ENCODE measurements around the gene ARHGEF19. TPM values are rescaled to one million over a fixed set of nuclear protein-coding genes. Genes with fewer than 3 reads are reported as not detected.

The ARHGEF19 gene
- total and polyA plus RNA-seq, 11 donors = 0.97 to 3.8 (median 2.3) TPM

GRCh38 chr1:16249596-16250241 lies 37.3 kb upstream of the ARHGEF19 start:
- WGBS, 4 donors = 64 to 80% (median 72%) methylated on average over 3 of the region's 3 CpGs
- intact Hi-C loops (cut with DNase I) = loop anchor here in 8 of 10 donors (2.0 to 10.0 kb wide), 8 partner anchors 42 to 172 kb away; partner anchors contain the start of gene FBXO42 (in 7 of the 8)
- Histone ChIP-seq H3K4me1 (peaks cover 13 to 71% (median 50%) of the 10 kb centered on the region in 12 donors), H3K27ac (peak overlapping the region; percentile 45 to 92 (median 78)), H3K4me3 (no peak overlapping the region), H3K9me3 (no peaks in the 10 kb centered on the region), H3K27me3 (no peaks in the 10 kb centered on the region), H3K36me3 (peaks cover 0 to 58% (median 41%) of the 10 kb centered on the region in 9 donors)
- ATAC-seq (peak in 2 of 4 donors; percentile 21 to 28), DNase-seq (no peak)
- no peak for TF ChIP-seq CTCF (IDR thresholded peaks at IDR 0.05)
- no peak for TF ChIP-seq POLR2A (IDR thresholded peaks at IDR 0.05)

GRCh38 chr1:16248603-16249516 lies 36.4 kb upstream of the ARHGEF19 start:
- Histone ChIP-seq H3K27ac (peak overlapping the region; percentile 45 to 92 (median 78)), H3K9me3 (no peaks in the 10 kb centered on the region), H3K27me3 (no peaks in the 10 kb centered on the region), H3K4me3 (no peak overlapping the region), H3K4me1 (peaks cover 13 to 66% (median 47%) of the 10 kb centered on the region in 12 donors), H3K36me3 (peaks cover 0 to 55% (median 34%) of the 10 kb centered on the region in 9 donors)
- ATAC-seq (peak; percentile 75 to 83 (median 81)), DNase-seq (peak; percentile 75 to 89 (median 87))
- WGBS, 4 donors = 16 to 22% (median 21%) methylated on average over 7 of the region's 7 CpGs
- intact Hi-C loops (cut with DNase I) = loop anchor here in 8 of 10 donors (2.0 to 10.0 kb wide), 8 partner anchors 42 to 172 kb away; partner anchors contain the start of gene FBXO42 (in 7 of the 8)
- TF ChIP-seq CTCF (IDR thresholded peaks at IDR 0.05) (no peak), POLR2A (IDR thresholded peaks at IDR 0.05) (peak in 1 of 2 donors; percentile 23)

GRCh38 chr1:16248007-16248436 lies 35.6 kb upstream of the ARHGEF19 start:
- intact Hi-C loops (cut with DNase I) = loop anchor here in 8 of 10 donors (2.0 to 10.0 kb wide), 8 partner anchors 41 to 171 kb away; partner anchors contain the start of gene FBXO42 (in 7 of the 8)
- no peak overlapping the region for H3K4me3 ChIP-seq

More at GRCh38 chr1:16248007-16248436, 35.6 kb upstream of the ARHGEF19 start:
- no peaks in the 10 kb centered on the region for H3K9me3 ChIP-seq
- peaks cover 13 to 63% (median 45%) of the 10 kb centered on the region in 12 donors for H3K4me1 ChIP-seq
- DNase-seq (no peak), ATAC-seq (peak in 1 of 4 donors; percentile 1)
- H3K27me3 ChIP-seq = no peaks in the 10 kb centered on the region
- H3K36me3 ChIP-seq = peaks cover 0 to 48% (median 26%) of the 10 kb centered on the region in 9 donors
- H3K27ac ChIP-seq = peak overlapping the region; percentile 45 to 92 (median 78)
- TF ChIP-seq CTCF (IDR thresholded peaks at IDR 0.05) (no peak), POLR2A (IDR thresholded peaks at IDR 0.05) (no peak)
- WGBS, 4 donors = 78 to 86% (median 83%) methylated on average over 8 of the region's 8 CpGs

Measured in heart left ventricle (tissue), 16 donors.